ENCODE data around the gene EXOC4.

GRCh38 chr7:133780912-133781311 lies 528.0 kb downstream of the EXOC4 start:
- TF ChIP-seq, protein P1, sequence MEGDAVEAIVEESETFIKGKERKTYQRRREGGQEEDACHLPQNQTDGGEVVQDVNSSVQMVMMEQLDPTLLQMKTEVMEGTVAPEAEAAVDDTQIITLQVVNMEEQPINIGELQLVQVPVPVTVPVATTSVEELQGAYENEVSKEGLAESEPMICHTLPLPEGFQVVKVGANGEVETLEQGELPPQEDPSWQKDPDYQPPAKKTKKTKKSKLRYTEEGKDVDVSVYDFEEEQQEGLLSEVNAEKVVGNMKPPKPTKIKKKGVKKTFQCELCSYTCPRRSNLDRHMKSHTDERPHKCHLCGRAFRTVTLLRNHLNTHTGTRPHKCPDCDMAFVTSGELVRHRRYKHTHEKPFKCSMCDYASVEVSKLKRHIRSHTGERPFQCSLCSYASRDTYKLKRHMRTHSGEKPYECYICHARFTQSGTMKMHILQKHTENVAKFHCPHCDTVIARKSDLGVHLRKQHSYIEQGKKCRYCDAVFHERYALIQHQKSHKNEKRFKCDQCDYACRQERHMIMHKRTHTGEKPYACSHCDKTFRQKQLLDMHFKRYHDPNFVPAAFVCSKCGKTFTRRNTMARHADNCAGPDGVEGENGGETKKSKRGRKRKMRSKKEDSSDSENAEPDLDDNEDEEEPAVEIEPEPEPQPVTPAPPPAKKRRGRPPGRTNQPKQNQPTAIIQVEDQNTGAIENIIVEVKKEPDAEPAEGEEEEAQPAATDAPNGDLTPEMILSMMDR (IDR thresholded peaks at IDR 0.05; ENCODE audit: low read depth, low read length, poor library complexity, severe bottlenecking) = no peak
- TF ChIP-seq EZH2phosphoT487 (IDR thresholded peaks at IDR 0.05; ENCODE audit: borderline replicate concordance, low read length) = no peak

All from DOHH2 (cell line).